SK-N-DZ (cell line): ENCODE data around the gene EGR4.

Experiments
- DNase-seq: peaks from one replicate; pipeline ENCODE4 v3.0.0-alpha.2; 2015; ENCODE audit warnings: low spot score
- small RNA-seq, 2 experiments: library from RNA; depleted of rRNA; stranded (forward); fragments of <200 nt; gene quantifications; one replicate each; pipeline ENCODE3, GENCODE V24; 2014

EGR4 gene

DNA sequence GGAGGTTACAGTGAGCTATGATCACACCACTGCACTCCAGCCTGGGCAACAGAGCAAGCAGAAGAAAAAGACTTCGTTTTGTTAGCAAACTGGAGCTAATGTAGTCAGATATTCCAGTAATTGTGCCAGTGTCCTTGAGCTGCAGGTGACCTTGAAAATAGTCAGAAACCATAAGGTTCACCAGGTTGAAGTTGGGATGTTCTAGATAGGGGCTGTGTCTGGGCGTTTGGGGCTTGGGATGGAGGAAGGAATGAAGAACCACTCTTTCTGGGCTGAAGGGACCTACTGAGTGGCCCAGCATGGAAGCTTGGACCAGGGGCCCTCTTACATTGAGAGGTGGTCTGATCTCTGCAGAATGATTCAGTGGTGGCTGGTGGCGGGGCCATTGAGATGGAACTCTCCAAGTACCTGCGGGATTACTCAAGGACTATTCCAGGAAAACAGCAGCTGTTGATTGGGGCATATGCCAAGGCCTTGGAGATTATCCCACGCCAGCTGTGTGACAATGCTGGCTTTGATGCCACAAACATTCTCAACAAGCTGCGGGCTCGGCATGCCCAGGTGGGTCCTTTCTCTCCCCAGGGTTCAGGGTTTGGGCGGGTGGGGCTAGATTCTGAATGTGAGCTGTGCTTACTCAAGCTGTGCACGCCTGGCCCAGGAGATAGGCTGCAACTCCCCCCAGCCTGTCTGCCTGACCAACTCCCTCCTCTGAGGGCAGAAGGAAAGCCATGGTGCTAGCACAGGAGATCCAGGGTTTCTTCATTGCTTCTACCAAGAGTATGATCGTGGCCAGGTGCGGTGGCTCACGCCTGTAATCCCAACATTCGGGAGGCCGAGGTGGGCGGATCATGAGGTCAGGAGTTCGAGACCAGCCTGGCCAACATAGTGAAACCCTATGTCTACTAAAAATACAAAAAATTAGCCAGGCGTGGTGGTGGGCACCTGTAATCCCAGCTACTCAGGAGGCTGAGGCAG, 42.2 kb downstream of the EGR4 start:
- DNase-seq = no peak

- no peak for DNase-seq
These were observed 43.7 kb downstream of the EGR4 start for GRCh38 chr2:73249636-73250035.

DNA sequence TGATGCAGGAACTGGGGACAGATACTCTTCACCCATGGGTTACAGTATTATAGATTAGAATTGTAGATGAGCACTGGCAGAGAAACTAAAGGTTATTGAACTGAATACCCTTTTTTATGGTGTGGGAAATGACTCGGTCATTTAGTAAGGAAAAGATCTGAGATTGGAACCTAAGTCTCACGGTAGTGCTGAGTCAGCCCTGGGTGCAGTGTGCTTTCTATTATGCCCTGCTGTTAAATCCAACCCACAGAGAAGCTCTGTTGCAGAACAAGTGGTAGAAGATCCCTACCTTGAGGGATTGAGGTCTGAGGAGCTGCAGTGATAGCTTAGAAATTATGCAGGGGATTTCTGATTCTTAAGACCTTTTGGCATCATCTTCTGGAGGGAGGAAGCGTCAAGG, 46.5 kb downstream of the EGR4 start:
- DNase-seq = no peak

DNA sequence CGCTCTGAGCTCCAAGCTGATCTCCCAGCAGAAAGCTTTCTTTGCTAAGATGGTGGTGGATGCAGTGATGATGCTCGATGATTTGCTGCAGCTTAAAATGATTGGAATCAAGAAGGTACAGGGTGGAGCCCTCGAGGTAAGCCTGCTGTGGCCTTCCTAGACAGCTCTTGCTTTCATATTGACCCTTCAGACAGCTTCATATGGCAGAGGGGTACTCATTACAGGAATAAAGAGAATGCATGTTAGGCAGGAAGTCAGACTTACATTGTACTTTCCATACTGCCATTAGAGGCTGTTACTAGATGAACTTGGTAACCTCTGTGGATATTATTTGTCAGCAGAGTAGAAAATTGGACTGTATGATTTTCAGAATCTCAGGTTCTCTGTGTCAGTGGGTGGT, 48.8 kb downstream of the EGR4 start:
- no peak for DNase-seq

- no peak for DNase-seq
These were observed 49.3 kb downstream of the EGR4 start for GRCh38 chr2:73243884-73244570.

Small RNA genes lying within 50 kb of the gene (small RNA-seq; reads per million reads assigned to genes)
- gene RNU6-111P = 0 reads per million in 2 experiments
